Calu3 (cell line): Measurements from ENCODE around the gene TJP2. TPM values are rescaled to one million over a fixed set of nuclear protein-coding genes. Genes with fewer than 3 reads are reported as not detected.

Experiments
- BruUV-seq: library from RNA; stranded (reverse); fragments of 400-500 nt; replicated peaks from 2 replicates; lab custom pipeline; 2021; lab: Mats Ljungman, UMichigan
- CTCF ChIA-PET: fragments of 300-600 bp; sonication (Branson Sonifier 250); formaldehyde crosslinking; loops from one replicate; lab custom pipeline; 2022; ENCODE audit warnings: antibody characterized with exemption; lab: Charles Lee
- DNase-seq: peaks from one replicate; pipeline ENCODE4 v3.0.0; 2022
- H3K27ac Mint-ChIP-seq: one replicate; pipeline ENCODE4 v1.8.0; 2022; ENCODE audit warnings: mixed read lengths; ENCODE audit not compliant: unreplicated experiment
- H3K27me3 Mint-ChIP-seq: one replicate; pipeline ENCODE4 v1.8.0; 2022; ENCODE audit warnings: mixed read lengths; ENCODE audit not compliant: unreplicated experiment
- H3K36me3 Mint-ChIP-seq: one replicate; pipeline ENCODE4 v1.8.0; 2022; ENCODE audit warnings: mild to moderate bottlenecking, moderate library complexity, mixed read lengths; ENCODE audit not compliant: insufficient read depth, unreplicated experiment
- H3K4me1 Mint-ChIP-seq: one replicate; pipeline ENCODE4 v1.8.0; 2022; ENCODE audit warnings: mild to moderate bottlenecking, low read depth, mixed read lengths; ENCODE audit not compliant: unreplicated experiment
- H3K4me3 Mint-ChIP-seq: one replicate; pipeline ENCODE4 v1.8.0; 2022; ENCODE audit warnings: mild to moderate bottlenecking, low read depth, moderate library complexity, mixed read lengths; ENCODE audit not compliant: unreplicated experiment
- H3K9me3 Mint-ChIP-seq: one replicate; pipeline ENCODE4 v1.8.0; 2022; ENCODE audit warnings: low read depth, mixed read lengths; ENCODE audit not compliant: unreplicated experiment
- CTCF ChIP-seq: fragments of 200-600 bp; IDR thresholded peaks from one replicate; pipeline ENCODE4 v1.8.0; 2022; ENCODE audit warnings: antibody characterized with exemption; ENCODE audit not compliant: unreplicated experiment
- intact Hi-C: fragments of 100-400 bp; cut with micrococcal nuclease; formaldehyde crosslinking; loops from one replicate; pipeline ENCODE4 v1.10.0; 2022; ENCODE audit not compliant: unreplicated experiment
- total RNA-seq: library from RNA; stranded (reverse); gene quantifications from 2 replicates; pipeline ENCODE4 v1.2.3, GENCODE V29; 2022

Gene TJP2
- total RNA-seq, 1 experiment from 2014 or later: 139 TPM

- H3K4me3 Mint-ChIP-seq: no peak overlapping the region
- H3K36me3 Mint-ChIP-seq: peaks cover 17% of the 10 kb centered on the region
- H3K9me3 Mint-ChIP-seq: no peaks in the 10 kb centered on the region
- no TSS peak for BruUV-seq
- intact Hi-C loops: no loop called here
- no peaks in the 10 kb centered on the region for H3K27me3 Mint-ChIP-seq
- TF ChIP-seq CTCF: no peak
- peak overlapping the region; percentile 30 for H3K27ac Mint-ChIP-seq
- peaks cover 53% of the 10 kb centered on the region for H3K4me1 Mint-ChIP-seq
- no peak for DNase-seq
- CTCF ChIA-PET: interaction anchor here (0.5 kb wide), 1 partner anchor 11 kb away, joined by 4 read pairs; no protein-coding TSS in a partner anchor
Observed at GRCh38 chr9:69174616-69175463, 763 bp downstream of the TJP2 start.

GRCh38 chr9:69175486-69175885 is 1.4 kb downstream of the TJP2 start:
- no peak for DNase-seq
- peaks cover 53% of the 10 kb centered on the region for H3K4me1 Mint-ChIP-seq
- H3K36me3 Mint-ChIP-seq: peaks cover 18% of the 10 kb centered on the region
- CTCF ChIA-PET: interaction anchor here (0.5 kb wide), 1 partner anchor 10 kb away, joined by 4 read pairs; no protein-coding TSS in a partner anchor
- no TSS peak for BruUV-seq
- H3K9me3 Mint-ChIP-seq: no peaks in the 10 kb centered on the region
- no peak overlapping the region for H3K4me3 Mint-ChIP-seq
- TF ChIP-seq CTCF: no peak
- H3K27me3 Mint-ChIP-seq: no peaks in the 10 kb centered on the region
- no peak overlapping the region for H3K27ac Mint-ChIP-seq
- intact Hi-C loops: no loop called here

- H3K4me1 Mint-ChIP-seq: peaks cover 47% of the 10 kb centered on the region
- no peak overlapping the region for H3K4me3 Mint-ChIP-seq
- no peaks in the 10 kb centered on the region for H3K9me3 Mint-ChIP-seq
- BruUV-seq: no TSS peak
- peaks cover 16% of the 10 kb centered on the region for H3K36me3 Mint-ChIP-seq
- no peaks in the 10 kb centered on the region for H3K27me3 Mint-ChIP-seq
- TF ChIP-seq CTCF: no peak
- H3K27ac Mint-ChIP-seq: no peak overlapping the region
- intact Hi-C loops: no loop called here
- no peak for DNase-seq
- CTCF ChIA-PET: no interaction called here
Observed at GRCh38 chr9:69176471-69177171, 2.5 kb downstream of the TJP2 start.

GRCh38 chr9:69178583-69179011 is 4.5 kb downstream of the TJP2 start:
- Mint-ChIP-seq H3K36me3 (peaks cover 30% of the 10 kb centered on the region), H3K27ac (peak overlapping the region; percentile 61), H3K4me1 (peaks cover 54% of the 10 kb centered on the region), H3K9me3 (no peaks in the 10 kb centered on the region), H3K4me3 (peak overlapping the region; percentile 39), H3K27me3 (no peaks in the 10 kb centered on the region)
- CTCF ChIA-PET: interaction anchor here (0.6 to 1.9 kb wide), 5 partner anchors 8 to 79 kb away, joined by 4 to 6 read pairs (median 5); no protein-coding TSS in a partner anchor
- intact Hi-C loops: no loop called here
- no peak for TF ChIP-seq CTCF
- BruUV-seq: no TSS peak
- peak; percentile 12 for DNase-seq
